Stimulated activated CD4-positive, alpha-beta T cell treated with anti-CD3 and anti-CD28 coated beads, Interleukin-12 subunit alpha, Interleukin-12 subunit beta, amount 100 ng/mL, for 24 hours (primary cell): Measurements from ENCODE around the gene PREX1.

ENCODE experiments used
- DNase-seq, 2 experiments: peaks; one replicate each; pipeline ENCODE4 v3.0.0-alpha.2; 2020; ENCODE audit warnings: low read depth in 2 of 2

PREX1 gene

GRCh38 chr20:48586730-48587129, 241.1 kb downstream of the PREX1 start:
- DNase-seq, result no peak

GRCh38 chr20:48585061-48585870, 242.5 kb downstream of the PREX1 start:
- no peak for DNase-seq

DNA sequence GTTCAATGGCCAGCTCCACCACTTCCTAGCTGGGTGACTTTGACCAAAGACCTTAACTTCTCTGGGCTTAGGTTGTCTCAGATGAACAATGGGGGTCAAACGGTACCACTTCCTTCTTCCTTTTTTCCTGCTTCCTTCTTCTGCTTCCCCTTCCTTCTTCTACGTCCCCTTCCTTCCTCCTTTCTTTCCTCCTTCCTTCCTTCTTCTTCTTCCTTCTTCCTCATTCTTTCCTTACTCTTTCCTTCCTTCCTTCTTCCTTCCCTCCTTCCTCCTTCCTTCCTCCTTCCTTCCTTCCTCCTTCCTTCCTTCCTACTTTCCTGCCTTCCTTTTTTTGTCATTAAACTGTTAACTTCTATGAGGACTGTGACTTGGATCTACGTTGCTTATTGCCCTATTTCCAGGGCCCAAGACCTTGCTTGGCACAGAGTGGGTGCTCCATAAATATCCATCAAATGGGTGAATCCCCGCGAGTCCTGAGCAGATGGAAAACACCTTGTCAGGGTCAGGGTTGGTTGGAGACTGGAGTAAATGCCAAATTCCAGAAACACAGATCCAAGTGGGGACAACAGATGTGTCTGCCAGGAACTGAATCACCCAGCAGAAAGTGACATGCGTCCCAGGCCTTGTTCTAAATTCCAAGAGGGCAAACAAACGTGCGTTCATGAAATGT, 243.3 kb downstream of the PREX1 start:
- no peak for DNase-seq

DNA sequence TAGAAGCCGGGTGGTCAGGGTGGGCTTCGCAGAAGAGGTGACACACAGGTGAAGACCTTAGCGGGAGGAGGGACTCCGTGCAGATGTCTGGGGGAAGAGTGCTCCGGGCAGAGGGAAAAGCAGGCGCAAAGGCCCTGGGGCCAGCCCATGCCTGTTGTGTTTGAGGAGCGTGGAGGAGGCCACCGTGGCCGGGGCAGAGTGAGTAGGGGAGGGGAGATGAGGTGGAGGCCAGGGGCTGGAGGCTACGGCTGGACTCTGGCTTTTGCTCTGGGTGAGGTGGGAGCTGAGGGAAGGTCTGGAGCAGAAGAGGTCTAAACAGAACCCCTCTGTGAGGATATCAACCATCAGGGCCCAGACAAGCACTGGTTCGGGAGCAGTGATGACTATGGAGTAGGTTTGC, 244.0 kb downstream of the PREX1 start:
- DNase-seq, result no peak

DNA sequence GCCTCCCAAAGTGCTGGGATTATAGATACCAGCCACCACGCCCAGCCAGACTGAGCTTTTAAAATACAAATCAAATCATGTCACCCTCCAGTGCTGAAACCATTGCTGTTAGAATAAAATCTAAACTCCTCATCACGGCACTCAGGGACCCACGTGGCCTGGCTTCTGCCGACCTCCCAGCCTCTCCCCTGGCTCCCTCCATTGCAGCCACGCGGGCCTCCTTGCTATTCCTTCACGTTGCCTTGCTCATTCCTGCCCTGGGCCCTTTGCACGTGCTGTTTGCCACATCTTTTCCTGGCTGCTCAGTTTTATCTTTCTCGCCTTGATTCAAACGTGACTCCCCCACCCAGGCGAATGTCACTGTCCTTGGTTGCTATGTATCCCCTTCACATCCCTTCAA, 244.6 kb downstream of the PREX1 start:
- no peak for DNase-seq

DNA sequence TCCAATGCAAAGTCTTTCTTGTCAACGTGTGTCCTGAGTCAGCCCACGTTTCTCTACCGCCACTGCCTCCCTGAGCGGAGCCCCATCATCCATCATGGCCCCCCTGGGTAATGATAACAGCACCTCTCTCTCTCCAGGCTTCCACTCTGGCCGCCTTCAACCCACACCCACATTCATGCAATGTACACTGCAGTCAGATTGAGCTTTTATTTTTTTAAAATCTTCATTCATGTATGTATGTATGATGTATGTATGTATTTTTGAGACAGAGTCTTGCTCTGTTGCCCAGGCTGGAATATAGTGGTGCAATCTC, 245.2 kb downstream of the PREX1 start:
- no peak for DNase-seq

GRCh38 chr20:48581167-48581566, 246.6 kb downstream of the PREX1 start:
- DNase-seq, result no peak

DNA sequence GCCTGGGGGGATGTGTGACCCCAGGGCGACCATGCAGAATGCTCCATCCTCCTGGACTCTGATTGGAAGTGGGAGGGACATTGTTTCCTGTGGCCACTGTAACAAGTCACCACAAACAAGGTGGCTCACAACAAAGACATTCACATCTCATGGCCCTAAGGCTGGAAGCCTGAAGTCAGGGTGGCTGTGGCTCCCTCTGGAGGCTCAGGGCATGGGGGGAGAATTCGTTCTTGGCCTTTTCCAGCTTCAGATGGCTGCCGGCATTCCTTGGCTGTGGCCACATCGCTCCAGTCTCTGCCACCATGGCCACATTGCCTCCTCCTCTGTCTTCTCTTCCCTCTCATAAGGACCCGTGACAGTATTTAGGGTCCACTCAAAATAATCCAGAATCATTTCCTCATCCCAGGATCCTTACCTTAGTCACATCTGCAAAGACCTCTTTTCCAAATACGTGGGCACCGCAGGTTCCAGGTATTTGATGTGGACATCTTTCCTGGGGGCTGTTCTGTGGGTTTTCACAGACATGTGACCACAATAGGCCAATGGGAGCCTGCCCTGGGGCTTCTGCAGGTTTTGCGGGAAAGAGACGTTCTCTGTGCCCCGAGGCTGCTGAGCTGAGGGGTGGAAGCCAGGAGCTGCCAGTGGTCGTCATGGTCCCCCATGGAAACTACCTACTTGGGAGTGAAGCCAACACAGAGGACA, 249.3 kb downstream of the PREX1 start:
- DNase-seq, result no peak

- no peak for DNase-seq
Measured at GRCh38 chr20:48577557-48577956, 250.2 kb downstream of the PREX1 start.

DNA sequence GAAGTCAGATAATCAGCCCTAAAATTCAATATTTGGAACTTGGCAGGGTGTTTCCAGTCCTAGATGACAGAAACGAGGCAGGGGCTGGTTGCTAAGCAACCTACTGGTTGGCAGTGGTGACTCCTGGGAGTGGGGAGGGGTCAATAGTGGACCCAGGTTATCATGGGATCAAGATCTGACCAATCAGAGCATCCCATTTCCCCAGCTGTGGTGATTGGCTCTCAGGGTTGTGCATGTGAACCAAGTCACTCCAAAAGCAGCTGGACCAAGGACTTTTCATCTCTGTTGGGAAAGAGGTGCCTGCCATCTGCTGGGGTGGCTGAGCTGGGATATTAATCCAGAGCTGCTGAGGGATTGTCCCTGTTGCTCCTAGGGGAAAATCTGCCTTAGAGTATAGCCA, 253.4 kb downstream of the PREX1 start:
- DNase-seq, result no peak
